HG03039 (cell line): Measurements from ENCODE around the gene RDX.
"Not testable (repeated sequence)": the region's sequence is repeated elsewhere in the genome, so short reads cannot be mapped to it uniquely, and the experiment has no call there.

ENCODE experiments used
- ATAC-seq: cut with Tn5 transposase; IDR thresholded peaks from one replicate; pipeline ENCODE4 v1.9.1; 2021; ENCODE audit warnings: mild to moderate bottlenecking, moderate library complexity; ENCODE audit not compliant: unreplicated experiment

Gene RDX

DNA sequence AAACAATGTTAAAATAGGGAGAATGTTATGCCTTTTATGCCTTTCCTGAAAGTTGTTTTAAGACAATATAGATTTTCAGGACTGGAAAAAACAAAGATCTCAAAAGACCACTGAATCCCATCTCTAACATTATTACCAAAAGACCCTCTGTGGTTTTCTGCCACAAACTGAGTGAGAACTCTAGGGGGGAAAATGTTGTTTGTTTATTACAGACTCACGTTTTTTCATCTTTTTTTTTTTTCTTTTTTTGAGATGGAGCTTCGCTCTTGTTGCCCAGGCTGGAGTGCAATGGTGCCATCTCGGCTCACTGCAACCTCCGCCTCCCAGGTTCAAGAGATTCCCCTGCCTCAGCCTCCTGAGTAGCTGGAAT, 9.6 kb upstream of the RDX start:
- not testable (repeated sequence) for ATAC-seq

GRCh38 chr11:110305169-110306018, 9.0 kb upstream of the RDX start:
- ATAC-seq, result no peak

DNA sequence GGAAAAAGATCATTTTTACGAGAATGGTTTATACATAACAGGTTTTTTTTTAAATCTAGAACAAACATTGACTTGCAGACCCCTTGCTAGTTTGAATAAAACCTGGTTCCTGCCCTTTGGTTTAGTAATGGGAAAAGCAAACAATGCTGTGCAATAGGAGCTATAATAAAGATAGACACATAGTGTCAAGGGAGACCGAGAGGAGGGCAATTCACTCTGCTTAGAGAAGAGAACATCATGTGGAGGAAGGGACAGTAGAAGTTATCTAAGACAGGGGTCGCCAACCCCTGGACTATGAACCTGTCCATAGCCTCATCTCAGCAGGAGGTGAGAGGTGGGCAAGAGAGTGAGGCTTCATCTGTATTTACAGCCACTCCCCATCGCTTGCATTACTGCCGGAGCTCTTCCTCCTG, 7.0 kb upstream of the RDX start:
- ATAC-seq, result no peak

DNA sequence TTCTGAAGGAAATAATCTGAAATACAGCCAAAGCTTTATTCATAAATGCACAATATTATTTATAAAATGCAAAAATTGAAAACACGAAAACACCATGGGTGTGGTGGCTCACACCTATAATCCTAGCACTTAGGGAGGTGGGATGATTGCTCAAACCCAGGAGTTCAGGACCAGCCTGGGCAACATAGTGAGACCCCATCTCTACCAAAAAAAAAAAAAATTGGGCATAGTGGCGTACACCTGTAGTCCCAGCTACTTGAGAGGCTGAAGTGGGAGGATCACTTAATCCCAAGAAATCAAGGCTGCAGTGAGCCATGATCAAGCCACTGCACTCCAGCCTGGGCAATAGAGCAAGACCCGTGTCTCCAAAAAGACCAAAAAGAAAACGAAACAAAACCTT, 5.2 kb upstream of the RDX start:
- no peak for ATAC-seq

DNA sequence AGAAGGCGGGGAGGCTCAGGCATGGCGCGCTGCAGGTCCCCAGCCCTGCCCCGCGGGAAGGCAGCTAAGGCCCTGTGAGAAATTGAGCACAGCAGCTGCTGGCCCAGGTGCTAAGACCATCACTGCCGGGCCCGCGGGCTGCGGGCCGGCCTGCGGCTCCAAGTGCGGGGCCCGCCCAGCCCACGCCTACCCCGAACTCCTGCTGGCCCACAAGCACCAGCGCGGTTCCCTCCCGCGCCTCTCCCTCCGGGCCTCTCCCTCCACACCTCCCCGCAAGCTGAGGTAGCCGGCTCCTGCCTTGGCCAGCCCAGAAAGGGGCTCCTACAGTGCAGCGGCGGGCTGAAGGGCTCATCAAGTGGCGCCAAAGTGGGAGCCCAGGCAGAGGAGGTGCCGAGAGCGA, 4.6 kb upstream of the RDX start:
- no peak for ATAC-seq

- no peak for ATAC-seq
Observed at GRCh38 chr11:110299006-110299785, 2.8 kb upstream of the RDX start.

GRCh38 chr11:110298301-110298765, 1.9 kb upstream of the RDX start:
- no peak for ATAC-seq

GRCh38 chr11:110297726-110298300, 1.4 kb upstream of the RDX start:
- ATAC-seq, result no peak

DNA sequence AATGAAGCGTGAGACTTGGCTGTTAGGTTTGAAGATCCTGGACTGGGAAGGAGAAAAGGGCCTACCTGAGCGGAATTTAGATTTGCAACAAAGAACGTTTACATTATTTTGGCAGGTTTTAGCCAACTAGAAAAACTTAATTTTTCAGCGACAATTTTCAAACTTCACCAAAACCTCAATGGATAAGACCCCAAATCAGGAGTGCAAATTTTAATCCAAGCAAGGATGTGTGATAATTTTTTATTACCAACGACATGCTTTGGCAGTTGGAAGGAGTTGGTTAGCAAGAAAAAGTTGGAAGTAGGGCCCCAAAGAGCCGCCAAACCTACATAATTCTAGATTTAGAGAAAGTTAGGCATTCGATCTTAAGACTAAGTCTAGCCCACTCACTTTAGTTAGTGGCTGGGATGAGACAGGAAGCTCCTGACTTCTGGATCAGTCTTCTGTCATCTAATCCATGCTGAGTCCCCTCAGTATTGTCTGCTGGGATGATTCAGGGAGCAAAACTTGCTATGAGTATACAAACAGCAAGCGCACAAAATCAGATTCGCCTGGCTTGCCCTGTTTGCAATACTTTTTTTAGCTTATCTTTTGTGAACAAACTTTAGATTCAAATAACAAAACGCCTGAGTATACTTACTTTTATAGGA, 787 bp upstream of the RDX start:
- ATAC-seq, result no peak

- ATAC-seq, result peak; percentile 45
Observed at GRCh38 chr11:110295531-110296225, 736 bp downstream of the RDX start.

GRCh38 chr11:110295086-110295485, 1.3 kb downstream of the RDX start:
- ATAC-seq, result no peak

DNA sequence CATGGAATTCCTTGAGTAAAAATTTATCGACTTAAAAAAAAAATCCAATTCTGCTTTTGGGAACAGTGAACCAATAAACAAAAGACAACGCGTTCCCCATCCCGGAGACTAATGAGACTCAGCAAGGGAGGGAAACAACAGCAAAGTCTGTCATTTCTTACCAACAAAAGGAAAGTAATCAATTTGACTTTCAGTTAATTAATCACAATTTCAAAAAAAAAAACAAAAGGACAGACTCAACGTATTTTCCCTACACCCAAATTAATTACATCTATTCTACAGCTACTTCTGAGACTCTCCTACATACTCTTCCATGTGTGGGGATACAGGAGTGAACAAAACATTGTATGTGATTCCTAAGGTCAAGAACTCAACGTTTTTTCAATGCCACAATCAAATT, 1.9 kb downstream of the RDX start:
- ATAC-seq, result no peak

DNA sequence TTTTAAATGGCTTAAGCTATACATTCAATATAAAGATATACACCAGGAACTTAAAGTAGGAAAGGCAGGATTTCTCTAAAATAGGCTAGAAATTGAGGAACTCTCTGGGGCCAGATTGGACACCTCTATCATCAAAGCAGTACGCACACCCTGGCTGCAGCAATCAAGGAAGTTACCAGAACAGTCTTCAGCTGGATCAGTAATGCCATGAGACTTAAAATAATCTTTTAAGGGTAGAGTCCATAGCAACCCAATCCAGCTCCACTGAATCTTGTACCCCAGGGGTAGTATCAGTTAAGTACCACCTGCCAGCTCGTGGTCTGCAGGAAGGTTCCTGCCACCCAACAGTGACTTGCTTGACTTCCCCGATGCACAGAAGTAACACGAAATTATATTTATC, 3.0 kb downstream of the RDX start:
- ATAC-seq, result no peak

DNA sequence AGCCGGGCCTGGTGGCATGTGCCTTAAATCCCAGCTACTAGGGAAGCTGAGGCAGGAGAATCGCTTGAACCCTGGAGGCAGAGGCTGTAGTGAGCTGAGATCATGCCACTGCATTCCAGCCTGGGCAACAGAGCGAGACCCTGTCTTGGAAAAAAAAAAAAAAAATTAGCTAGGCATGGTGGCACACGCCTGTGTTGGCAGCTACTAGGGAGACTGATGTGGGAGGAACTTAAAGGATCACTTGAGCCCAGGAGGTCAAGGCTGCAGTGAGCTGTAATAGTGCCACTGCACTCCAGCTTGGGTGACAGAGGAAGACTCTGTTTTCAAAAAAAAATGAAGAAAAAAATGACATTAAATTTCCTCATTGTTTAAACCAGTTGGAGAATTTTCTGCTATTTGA, 4.3 kb downstream of the RDX start:
- ATAC-seq, result not testable (repeated sequence)

DNA sequence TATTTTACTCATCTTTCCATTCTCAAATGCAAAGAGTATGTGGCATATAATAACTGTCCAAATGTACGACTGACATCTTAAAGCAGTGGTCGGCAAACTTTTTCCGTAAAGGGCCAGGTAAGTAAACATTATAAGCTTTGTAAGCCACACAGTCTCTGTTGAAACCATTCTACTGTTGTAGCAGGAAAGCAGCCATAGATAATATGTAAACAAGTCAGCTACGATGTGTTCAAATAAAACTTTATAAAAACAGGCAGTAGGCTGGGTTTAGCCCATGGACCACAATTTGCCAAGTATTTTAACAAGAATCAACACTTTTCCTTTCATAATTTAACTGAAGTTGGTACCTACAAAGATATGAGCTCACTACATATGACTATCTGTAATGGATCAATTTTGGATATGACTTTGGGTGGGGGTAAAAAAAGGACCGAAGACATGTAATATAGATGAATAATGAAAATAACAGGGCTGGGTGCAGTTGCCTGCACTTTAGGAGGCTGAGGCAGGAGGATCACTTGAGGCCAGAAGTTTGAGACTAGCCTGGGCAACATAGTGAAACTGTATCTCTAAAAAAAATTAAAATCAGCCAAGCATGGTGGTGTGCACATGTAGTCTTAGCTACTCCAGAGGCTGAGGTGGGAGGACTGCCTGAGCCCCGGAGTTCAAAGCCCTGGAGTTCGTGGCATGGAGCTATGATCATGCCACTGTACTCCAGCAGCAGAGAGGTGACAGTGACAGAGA, 5.7 kb downstream of the RDX start:
- ATAC-seq, result no peak

- ATAC-seq, result no peak
Observed at GRCh38 chr11:110289472-110289871, 6.9 kb downstream of the RDX start.

DNA sequence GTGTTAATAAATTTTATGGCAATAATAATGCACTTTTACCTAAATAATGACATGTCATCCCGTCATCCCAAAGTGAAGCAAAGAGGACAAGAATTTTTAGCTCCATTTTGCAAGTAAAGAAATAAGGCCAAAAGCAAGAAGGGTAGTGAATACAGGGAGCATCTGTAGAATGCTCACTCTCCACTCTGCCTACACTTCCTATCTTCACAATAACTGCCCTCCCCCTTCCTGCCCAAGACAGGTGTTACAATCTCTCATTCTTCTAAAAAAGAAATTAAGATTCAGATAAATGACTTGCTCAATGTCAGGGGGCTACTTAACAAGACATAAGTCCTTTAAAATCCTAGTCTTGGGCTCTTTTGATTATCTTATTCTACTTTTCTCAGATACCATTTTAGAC, 8.9 kb downstream of the RDX start:
- no peak for ATAC-seq

- ATAC-seq, result no peak
Observed at GRCh38 chr11:110286298-110287040, 9.9 kb downstream of the RDX start.

- no peak for ATAC-seq
Observed at GRCh38 chr11:110283862-110284261, 12.6 kb downstream of the RDX start.
